ENCODE measurements around the gene TUFM.

TUFM gene

DNA sequence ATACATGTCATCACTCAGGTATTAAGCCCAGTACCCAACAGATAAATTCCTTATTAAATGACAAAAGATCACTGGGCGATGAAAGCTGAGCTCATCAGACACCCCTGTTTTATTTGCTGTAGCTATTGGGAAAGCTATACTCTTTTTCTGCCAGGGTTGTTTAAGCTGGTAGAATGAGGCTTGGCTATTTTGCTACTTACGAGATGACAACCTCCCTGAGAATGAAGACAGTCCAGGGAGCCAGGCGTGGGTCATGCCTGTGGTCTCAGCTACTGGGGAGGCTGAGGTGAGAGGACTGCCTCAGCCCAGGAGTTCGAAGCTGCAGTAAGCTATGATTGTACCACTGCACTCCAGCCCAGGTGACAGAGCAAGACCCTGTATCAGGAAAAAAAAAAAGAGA lies 13.2 kb upstream of the TUFM start:
- Histone ChIP-seq H3K4me1 (ENCODE audit: control insufficient read depth, insufficient read depth, low read length) (no peaks in the 10 kb centered on the region), H3K27me3 (ENCODE audit: control insufficient read depth, insufficient read depth, low read length) (no peaks in the 10 kb centered on the region), H3K27ac (ENCODE audit: low read length) (no peak overlapping the region), H3K4me3 (ENCODE audit: low read length) (no peak overlapping the region), H3K36me3 (ENCODE audit: control insufficient read depth, insufficient read depth, low read length) (no peaks in the 10 kb centered on the region), H3K9me3 (ENCODE audit: control insufficient read depth, insufficient read depth, low read length) (no peaks in the 10 kb centered on the region)
- DNase-seq (ENCODE audit: low read depth, low spot score) = no peak
- WGBS (ENCODE audit: insufficient coverage, insufficient read length) = no CpG with 5 or more reads among the region's 4 CpGs

DNA sequence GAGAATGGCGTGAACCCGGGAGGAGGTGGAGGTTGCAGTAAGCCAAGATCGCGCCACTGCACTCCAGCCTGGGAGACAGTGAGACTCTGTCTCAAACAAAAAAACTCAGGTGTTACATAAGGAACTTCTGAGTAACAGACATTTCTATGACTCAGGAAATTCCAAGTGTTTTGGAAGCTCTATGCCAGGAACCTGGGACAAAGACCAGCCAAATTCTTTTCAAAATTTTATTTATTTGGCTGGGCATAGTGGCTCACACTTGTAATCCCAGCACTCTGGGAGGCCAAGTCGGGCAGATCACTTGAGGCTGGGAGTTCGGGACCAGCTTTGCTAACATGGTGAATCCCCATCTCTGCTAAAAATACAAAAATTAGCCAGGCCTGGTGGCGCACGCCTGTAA lies 12.3 kb upstream of the TUFM start:
- no peak overlapping the region for H3K27ac ChIP-seq (ENCODE audit: low read length)
- no peaks in the 10 kb centered on the region for H3K9me3 ChIP-seq (ENCODE audit: control insufficient read depth, insufficient read depth, low read length)
- no peak for DNase-seq (ENCODE audit: low read depth, low spot score)
- no peaks in the 10 kb centered on the region for H3K27me3 ChIP-seq (ENCODE audit: control insufficient read depth, insufficient read depth, low read length)
- no peaks in the 10 kb centered on the region for H3K36me3 ChIP-seq (ENCODE audit: control insufficient read depth, insufficient read depth, low read length)
- WGBS (ENCODE audit: insufficient coverage, insufficient read length) = no CpG with 5 or more reads among the region's 8 CpGs
- no peaks in the 10 kb centered on the region for H3K4me1 ChIP-seq (ENCODE audit: control insufficient read depth, insufficient read depth, low read length)
- no peak overlapping the region for H3K4me3 ChIP-seq (ENCODE audit: low read length)

DNA sequence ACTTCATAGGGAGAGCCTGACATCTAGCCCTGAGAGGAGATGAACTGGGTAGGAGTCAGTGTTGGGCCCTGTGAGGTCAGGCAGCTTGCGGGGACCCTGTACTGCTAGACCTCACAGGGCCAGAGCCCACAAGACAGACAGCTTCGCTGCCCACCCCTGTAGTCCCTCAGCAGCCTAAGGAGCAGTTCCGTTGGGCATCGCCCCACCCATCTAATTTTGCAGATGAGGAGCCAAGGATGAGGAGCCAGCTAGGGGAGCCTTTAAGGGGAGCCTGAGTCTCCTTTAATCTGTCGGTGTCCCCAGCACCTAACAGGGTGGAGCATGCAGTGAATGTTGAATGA lies 755 bp upstream of the TUFM start:
- DNase-seq (ENCODE audit: low read depth, low spot score) = no peak
- no peaks in the 10 kb centered on the region for H3K27me3 ChIP-seq (ENCODE audit: control insufficient read depth, insufficient read depth, low read length)
- H3K9me3 ChIP-seq (ENCODE audit: control insufficient read depth, insufficient read depth, low read length) = no peaks in the 10 kb centered on the region
- H3K27ac ChIP-seq (ENCODE audit: low read length) = no peak overlapping the region
- no peaks in the 10 kb centered on the region for H3K4me1 ChIP-seq (ENCODE audit: control insufficient read depth, insufficient read depth, low read length)
- H3K36me3 ChIP-seq (ENCODE audit: control insufficient read depth, insufficient read depth, low read length) = peaks cover 27% of the 10 kb centered on the region
- H3K4me3 ChIP-seq (ENCODE audit: low read length) = peak overlapping the region; percentile 75; the same call in 1 of the 2 replicates
- no CpG with 5 or more reads among the region's 5 CpGs for WGBS (ENCODE audit: insufficient coverage, insufficient read length)

GRCh38 chr16:28845761-28846079 lies 428 bp downstream of the TUFM start:
- no CpG with 5 or more reads among the region's 16 CpGs for WGBS (ENCODE audit: insufficient coverage, insufficient read length)
- no peak for DNase-seq (ENCODE audit: low read depth, low spot score)
- Histone ChIP-seq H3K27ac (ENCODE audit: low read length) (no peak overlapping the region), H3K4me3 (ENCODE audit: low read length) (peak overlapping the region; percentile 70), H3K9me3 (ENCODE audit: control insufficient read depth, insufficient read depth, low read length) (no peaks in the 10 kb centered on the region), H3K4me1 (ENCODE audit: control insufficient read depth, insufficient read depth, low read length) (no peaks in the 10 kb centered on the region), H3K27me3 (ENCODE audit: control insufficient read depth, insufficient read depth, low read length) (no peaks in the 10 kb centered on the region), H3K36me3 (ENCODE audit: control insufficient read depth, insufficient read depth, low read length) (peaks cover 27% of the 10 kb centered on the region)

GRCh38 chr16:28845293-28845692 lies 855 bp downstream of the TUFM start:
- no CpG with 5 or more reads among the region's 10 CpGs for WGBS (ENCODE audit: insufficient coverage, insufficient read length)
- no peaks in the 10 kb centered on the region for H3K4me1 ChIP-seq (ENCODE audit: control insufficient read depth, insufficient read depth, low read length)
- peak overlapping the region; percentile 70; the same call in 1 of the 2 replicates for H3K4me3 ChIP-seq (ENCODE audit: low read length)
- no peak overlapping the region for H3K27ac ChIP-seq (ENCODE audit: low read length)
- DNase-seq (ENCODE audit: low read depth, low spot score) = no peak
- no peaks in the 10 kb centered on the region for H3K9me3 ChIP-seq (ENCODE audit: control insufficient read depth, insufficient read depth, low read length)
- peaks cover 27% of the 10 kb centered on the region for H3K36me3 ChIP-seq (ENCODE audit: control insufficient read depth, insufficient read depth, low read length)
- H3K27me3 ChIP-seq (ENCODE audit: control insufficient read depth, insufficient read depth, low read length) = no peaks in the 10 kb centered on the region

DNA sequence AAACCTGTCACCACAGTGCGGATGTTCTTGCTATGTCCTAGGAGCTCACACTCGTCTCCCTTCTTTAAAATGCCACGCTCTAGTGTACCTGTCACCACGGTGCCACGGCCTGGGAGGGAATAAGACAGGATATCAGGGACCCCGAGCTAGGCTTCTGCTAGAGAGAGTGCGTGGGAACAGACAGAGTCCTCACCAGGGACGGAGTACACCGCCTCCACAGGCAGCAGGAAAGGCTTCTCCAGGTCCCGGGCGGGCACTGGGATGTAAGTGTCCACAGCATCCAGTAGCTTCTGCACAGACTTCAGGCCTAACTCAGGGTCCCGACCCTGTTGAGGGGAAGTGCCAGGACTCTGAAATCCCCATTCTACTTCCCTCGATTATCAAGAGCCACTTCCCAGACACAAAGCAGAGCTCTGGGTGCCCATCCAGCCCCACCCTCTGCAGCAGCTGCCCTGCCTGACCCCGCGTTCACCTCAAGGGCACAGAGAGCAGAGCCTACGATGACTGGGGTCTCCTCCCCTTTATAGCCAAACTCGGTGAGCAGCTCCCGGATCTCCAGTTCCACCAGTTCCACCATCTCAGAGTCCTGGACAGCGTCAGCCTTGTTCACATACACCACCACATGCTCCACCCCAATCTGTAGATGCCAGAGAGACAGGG lies 1.8 kb downstream of the TUFM start:
- Histone ChIP-seq H3K27me3 (ENCODE audit: control insufficient read depth, insufficient read depth, low read length) (no peaks in the 10 kb centered on the region), H3K36me3 (ENCODE audit: control insufficient read depth, insufficient read depth, low read length) (peaks cover 27% of the 10 kb centered on the region), H3K27ac (ENCODE audit: low read length) (no peak overlapping the region), H3K4me3 (ENCODE audit: low read length) (no peak overlapping the region), H3K9me3 (ENCODE audit: control insufficient read depth, insufficient read depth, low read length) (no peaks in the 10 kb centered on the region), H3K4me1 (ENCODE audit: control insufficient read depth, insufficient read depth, low read length) (no peaks in the 10 kb centered on the region)
- no peak for DNase-seq (ENCODE audit: low read depth, low spot score)
- no CpG with 5 or more reads among the region's 19 CpGs for WGBS (ENCODE audit: insufficient coverage, insufficient read length)

- Histone ChIP-seq H3K4me1 (ENCODE audit: control insufficient read depth, insufficient read depth, low read length) (no peaks in the 10 kb centered on the region), H3K27ac (ENCODE audit: low read length) (no peak overlapping the region), H3K27me3 (ENCODE audit: control insufficient read depth, insufficient read depth, low read length) (no peaks in the 10 kb centered on the region), H3K9me3 (ENCODE audit: control insufficient read depth, insufficient read depth, low read length) (no peaks in the 10 kb centered on the region), H3K4me3 (ENCODE audit: low read length) (no peak overlapping the region), H3K36me3 (ENCODE audit: control insufficient read depth, insufficient read depth, low read length) (peaks cover 27% of the 10 kb centered on the region)
- DNase-seq (ENCODE audit: low read depth, low spot score) = no peak
- WGBS (ENCODE audit: insufficient coverage, insufficient read length) = no CpG with 5 or more reads among the region's 12 CpGs
These were observed 2.4 kb downstream of the TUFM start for GRCh38 chr16:28843766-28844165.

- Histone ChIP-seq H3K4me3 (ENCODE audit: low read length) (no peak overlapping the region), H3K36me3 (ENCODE audit: control insufficient read depth, insufficient read depth, low read length) (peaks cover 31% of the 10 kb centered on the region), H3K9me3 (ENCODE audit: control insufficient read depth, insufficient read depth, low read length) (no peaks in the 10 kb centered on the region), H3K27me3 (ENCODE audit: control insufficient read depth, insufficient read depth, low read length) (no peaks in the 10 kb centered on the region), H3K27ac (ENCODE audit: low read length) (no peak overlapping the region), H3K4me1 (ENCODE audit: control insufficient read depth, insufficient read depth, low read length) (no peaks in the 10 kb centered on the region)
- WGBS (ENCODE audit: insufficient coverage, insufficient read length) = no CpG with 5 or more reads among the region's 7 CpGs
- no peak for DNase-seq (ENCODE audit: low read depth, low spot score)
These were observed 3.5 kb downstream of the TUFM start for GRCh38 chr16:28842696-28843095.

DNA sequence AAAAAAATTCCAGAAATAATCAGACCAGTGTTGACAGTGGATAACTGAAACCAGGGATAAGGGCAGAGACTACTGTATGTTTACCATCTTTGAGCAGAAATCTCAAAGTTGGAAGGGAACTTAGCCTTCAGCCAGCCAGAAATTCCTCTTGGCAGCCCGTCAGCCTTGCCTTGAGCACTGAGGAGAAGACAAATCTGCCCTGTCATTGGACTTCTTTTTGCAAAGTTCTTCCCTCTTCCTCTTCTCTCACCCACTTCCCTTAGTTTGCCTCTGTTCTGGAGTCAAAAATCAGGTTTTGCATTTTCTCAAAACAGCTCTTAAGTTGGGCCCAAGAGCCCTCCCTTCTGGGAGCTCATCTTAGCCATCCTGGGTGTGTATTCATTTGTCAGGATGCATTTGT lies 6.2 kb downstream of the TUFM start:
- no peak overlapping the region for H3K27ac ChIP-seq (ENCODE audit: low read length)
- no CpG with 5 or more reads among the region's 1 CpG for WGBS (ENCODE audit: insufficient coverage, insufficient read length)
- H3K9me3 ChIP-seq (ENCODE audit: control insufficient read depth, insufficient read depth, low read length) = no peaks in the 10 kb centered on the region
- DNase-seq (ENCODE audit: low read depth, low spot score) = no peak
- no peaks in the 10 kb centered on the region for H3K27me3 ChIP-seq (ENCODE audit: control insufficient read depth, insufficient read depth, low read length)
- no peaks in the 10 kb centered on the region for H3K4me1 ChIP-seq (ENCODE audit: control insufficient read depth, insufficient read depth, low read length)
- H3K36me3 ChIP-seq (ENCODE audit: control insufficient read depth, insufficient read depth, low read length) = peaks cover 50% of the 10 kb centered on the region
- no peak overlapping the region for H3K4me3 ChIP-seq (ENCODE audit: low read length)

- H3K36me3 ChIP-seq (ENCODE audit: control insufficient read depth, insufficient read depth, low read length) = peaks cover 52% of the 10 kb centered on the region
- no peak overlapping the region for H3K27ac ChIP-seq (ENCODE audit: low read length)
- no peaks in the 10 kb centered on the region for H3K9me3 ChIP-seq (ENCODE audit: control insufficient read depth, insufficient read depth, low read length)
- no peak for DNase-seq (ENCODE audit: low read depth, low spot score)
- no peak overlapping the region for H3K4me3 ChIP-seq (ENCODE audit: low read length)
- H3K27me3 ChIP-seq (ENCODE audit: control insufficient read depth, insufficient read depth, low read length) = no peaks in the 10 kb centered on the region
- H3K4me1 ChIP-seq (ENCODE audit: control insufficient read depth, insufficient read depth, low read length) = no peaks in the 10 kb centered on the region
- no CpG with 5 or more reads among the region's 14 CpGs for WGBS (ENCODE audit: insufficient coverage, insufficient read length)
These were observed 7.0 kb downstream of the TUFM start for GRCh38 chr16:28839004-28839639.

DNA sequence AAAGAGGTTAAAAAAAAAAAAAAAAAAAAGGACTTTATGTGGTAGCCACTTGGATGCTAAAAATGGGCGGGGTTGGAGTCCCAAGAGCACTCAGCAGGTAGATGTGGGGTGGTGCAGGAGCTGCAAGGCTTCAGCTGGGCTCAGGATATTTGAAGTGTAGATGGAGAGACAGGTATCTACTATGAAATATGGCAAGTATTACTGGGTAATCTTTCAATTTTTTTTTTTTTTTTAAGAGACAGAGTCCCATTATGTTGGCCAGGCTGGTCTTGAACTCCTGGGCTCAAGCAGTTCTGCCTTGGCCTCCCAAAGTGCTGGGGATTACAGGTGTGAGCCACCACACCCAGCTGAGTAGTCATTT lies 7.6 kb downstream of the TUFM start:
- no CpG with 5 or more reads among the region's 1 CpG for WGBS (ENCODE audit: insufficient coverage, insufficient read length)
- Histone ChIP-seq H3K27me3 (ENCODE audit: control insufficient read depth, insufficient read depth, low read length) (no peaks in the 10 kb centered on the region), H3K4me3 (ENCODE audit: low read length) (no peak overlapping the region), H3K4me1 (ENCODE audit: control insufficient read depth, insufficient read depth, low read length) (no peaks in the 10 kb centered on the region), H3K27ac (ENCODE audit: low read length) (no peak overlapping the region), H3K9me3 (ENCODE audit: control insufficient read depth, insufficient read depth, low read length) (no peaks in the 10 kb centered on the region), H3K36me3 (ENCODE audit: control insufficient read depth, insufficient read depth, low read length) (peaks cover 49% of the 10 kb centered on the region)
- DNase-seq (ENCODE audit: low read depth, low spot score) = no peak

Data from iPS DF 6.9 (cell line).